Inflammatory macrophage (primary cell): ENCODE results near the gene MIP.
"Not testable (repeated sequence)": the region's sequence is repeated elsewhere in the genome, so short reads cannot be mapped to it uniquely, and the experiment has no call there.

Experiments used
- DNase-seq, 2 donors: peaks; one replicate each; pipeline ENCODE4 v3.0.0-alpha.2; 2020 to 2022
- total RNA-seq, 18 experiments: gene quantifications; one replicate each; lab custom pipeline; 2026; ENCODE audit warnings: mixed read lengths in 6 of 18, inconsistent platforms in 2 of 18; lab: John Stamatoyannopoulos, UW

MIP gene
- total RNA-seq: 0 to 0.22 (median 0.02) reads per million in 18 experiments

GRCh38 chr12:56454557-56454956, at the start of gene MIP:
MIP (minus strand) TSS chr12:56454657; CDS start chr12:56454613, 44 bp downstream.
- DNase-seq: no peak

- DNase-seq: not testable (repeated sequence)
These were observed 45.4 kb upstream of the MIP start for GRCh38 chr12:56499879-56500278.

- DNase-seq: not testable (repeated sequence)
These were observed 45.0 kb upstream of the MIP start for GRCh38 chr12:56499452-56499851.

GRCh38 chr12:56498126-56498902, 43.9 kb upstream of the MIP start:
- not testable (repeated sequence) for DNase-seq

GRCh38 chr12:56496704-56497103, 42.2 kb upstream of the MIP start:
- not testable (repeated sequence) for DNase-seq

GRCh38 chr12:56494481-56494880, 40.0 kb upstream of the MIP start:
- DNase-seq: not testable (repeated sequence)

- not testable (repeated sequence) for DNase-seq
These were observed 39.6 kb upstream of the MIP start for GRCh38 chr12:56494106-56494415.

GRCh38 chr12:56493409-56494105, 39.1 kb upstream of the MIP start:
- not testable (repeated sequence) for DNase-seq

- no peak for DNase-seq
These were observed 35.9 kb upstream of the MIP start for GRCh38 chr12:56490360-56490759.

- peak; percentile 61 to 69 for DNase-seq
These were observed 33.8 kb upstream of the MIP start, which contains the start of gene GLS2 for GRCh38 chr12:56488041-56488955. GLS2 (minus strand) TSS chr12:56488161; CDS start chr12:56488118, 43 bp downstream.

- DNase-seq: no peak
These were observed 33.1 kb upstream of the MIP start for GRCh38 chr12:56487448-56488040.

- DNase-seq: no peak
These were observed 32.2 kb upstream of the MIP start for GRCh38 chr12:56486694-56487093.

- DNase-seq: no peak
These were observed 30.1 kb upstream of the MIP start for GRCh38 chr12:56484566-56484965.

- no peak for DNase-seq
These were observed 25.2 kb upstream of the MIP start for GRCh38 chr12:56479625-56480024.

GRCh38 chr12:56477521-56478225, 23.2 kb upstream of the MIP start:
- DNase-seq: no peak

- DNase-seq: no peak
These were observed 22.5 kb upstream of the MIP start for GRCh38 chr12:56476972-56477432.

GRCh38 chr12:56476143-56476542, 21.7 kb upstream of the MIP start:
- DNase-seq: no peak

- DNase-seq: no peak
These were observed 19.9 kb upstream of the MIP start for GRCh38 chr12:56474389-56474788.

- DNase-seq: peak; percentile 26 to 28
These were observed 14.8 kb upstream of the MIP start for GRCh38 chr12:56469007-56469930.

- DNase-seq: peak; percentile 96
These were observed 14.0 kb upstream of the MIP start, which contains the start of gene SPRYD4 for GRCh38 chr12:56468216-56469006. SPRYD4 (plus strand) TSS chr12:56468578; CDS start chr12:56468592, 14 bp downstream.
